Right lobe of liver (tissue), 4 donors: ENCODE measurements around the gene PADI2.

Experiments used
- POLR2A ChIP-seq: fragments of 450-650 bp; IDR thresholded peaks from one replicate; pipeline ENCODE4 v1.6.1; 2017; ENCODE audit warnings: antibody characterized with exemption, mild to moderate bottlenecking
- TF ChIP-seq, protein P1 (sequence below), 4 donors: fragments of 200-600 bp in 3 of 4; fragments of 450-650 bp in 1 of 4; IDR thresholded peaks; one replicate each; pipeline versions ENCODE4 v1.5.1 to v1.8.0; 2016 to 2022; ENCODE audit warnings: antibody characterized with exemption in 4 of 4, mild to moderate bottlenecking in 2 of 4
- donor health status: DM: no; HTN: no; CAD: no.
- donor health status: DM: no; HTN: no; CAD: no.
- donor health status: DM: no; HTN: yes; CAD: no.

DNA sequence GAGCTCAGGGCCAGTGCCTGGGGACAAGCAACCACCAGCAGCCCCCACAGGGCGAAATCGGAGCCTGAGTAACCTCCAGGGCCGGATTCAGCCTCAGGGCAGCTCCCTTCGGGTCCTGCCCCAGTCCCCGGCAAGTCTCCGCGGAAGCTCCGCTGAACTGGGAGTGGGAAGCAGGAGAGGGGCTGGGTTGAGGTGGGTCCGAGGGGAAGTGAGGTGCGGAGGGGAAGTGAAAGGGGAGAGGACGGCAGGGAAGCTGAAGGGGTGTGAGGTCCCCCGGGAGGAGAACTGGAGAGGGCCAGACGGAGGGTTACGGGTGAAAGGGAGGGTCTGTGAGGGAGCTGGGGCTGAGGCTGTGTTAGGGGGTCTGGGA lies 560 bp downstream of the PADI2 start:
- TF ChIP-seq, protein P1, sequence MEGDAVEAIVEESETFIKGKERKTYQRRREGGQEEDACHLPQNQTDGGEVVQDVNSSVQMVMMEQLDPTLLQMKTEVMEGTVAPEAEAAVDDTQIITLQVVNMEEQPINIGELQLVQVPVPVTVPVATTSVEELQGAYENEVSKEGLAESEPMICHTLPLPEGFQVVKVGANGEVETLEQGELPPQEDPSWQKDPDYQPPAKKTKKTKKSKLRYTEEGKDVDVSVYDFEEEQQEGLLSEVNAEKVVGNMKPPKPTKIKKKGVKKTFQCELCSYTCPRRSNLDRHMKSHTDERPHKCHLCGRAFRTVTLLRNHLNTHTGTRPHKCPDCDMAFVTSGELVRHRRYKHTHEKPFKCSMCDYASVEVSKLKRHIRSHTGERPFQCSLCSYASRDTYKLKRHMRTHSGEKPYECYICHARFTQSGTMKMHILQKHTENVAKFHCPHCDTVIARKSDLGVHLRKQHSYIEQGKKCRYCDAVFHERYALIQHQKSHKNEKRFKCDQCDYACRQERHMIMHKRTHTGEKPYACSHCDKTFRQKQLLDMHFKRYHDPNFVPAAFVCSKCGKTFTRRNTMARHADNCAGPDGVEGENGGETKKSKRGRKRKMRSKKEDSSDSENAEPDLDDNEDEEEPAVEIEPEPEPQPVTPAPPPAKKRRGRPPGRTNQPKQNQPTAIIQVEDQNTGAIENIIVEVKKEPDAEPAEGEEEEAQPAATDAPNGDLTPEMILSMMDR (IDR thresholded peaks at IDR 0.05) = no peak
- TF ChIP-seq POLR2A = no peak
